ENCODE measurements around the gene IDE.

GRCh38 chr10:92408017-92408361, 165.9 kb downstream of the IDE start:
- no peak for TF ChIP-seq RAD21 (IDR thresholded peaks at IDR 0.05; ENCODE audit: low read depth)
- TF ChIP-seq TAF1 (IDR thresholded peaks at IDR 0.05; ENCODE audit: low read depth): no peak
- TF ChIP-seq EP300 (IDR thresholded peaks at IDR 0.05; ENCODE audit: borderline replicate concordance): no peak
- TF ChIP-seq, protein P1, sequence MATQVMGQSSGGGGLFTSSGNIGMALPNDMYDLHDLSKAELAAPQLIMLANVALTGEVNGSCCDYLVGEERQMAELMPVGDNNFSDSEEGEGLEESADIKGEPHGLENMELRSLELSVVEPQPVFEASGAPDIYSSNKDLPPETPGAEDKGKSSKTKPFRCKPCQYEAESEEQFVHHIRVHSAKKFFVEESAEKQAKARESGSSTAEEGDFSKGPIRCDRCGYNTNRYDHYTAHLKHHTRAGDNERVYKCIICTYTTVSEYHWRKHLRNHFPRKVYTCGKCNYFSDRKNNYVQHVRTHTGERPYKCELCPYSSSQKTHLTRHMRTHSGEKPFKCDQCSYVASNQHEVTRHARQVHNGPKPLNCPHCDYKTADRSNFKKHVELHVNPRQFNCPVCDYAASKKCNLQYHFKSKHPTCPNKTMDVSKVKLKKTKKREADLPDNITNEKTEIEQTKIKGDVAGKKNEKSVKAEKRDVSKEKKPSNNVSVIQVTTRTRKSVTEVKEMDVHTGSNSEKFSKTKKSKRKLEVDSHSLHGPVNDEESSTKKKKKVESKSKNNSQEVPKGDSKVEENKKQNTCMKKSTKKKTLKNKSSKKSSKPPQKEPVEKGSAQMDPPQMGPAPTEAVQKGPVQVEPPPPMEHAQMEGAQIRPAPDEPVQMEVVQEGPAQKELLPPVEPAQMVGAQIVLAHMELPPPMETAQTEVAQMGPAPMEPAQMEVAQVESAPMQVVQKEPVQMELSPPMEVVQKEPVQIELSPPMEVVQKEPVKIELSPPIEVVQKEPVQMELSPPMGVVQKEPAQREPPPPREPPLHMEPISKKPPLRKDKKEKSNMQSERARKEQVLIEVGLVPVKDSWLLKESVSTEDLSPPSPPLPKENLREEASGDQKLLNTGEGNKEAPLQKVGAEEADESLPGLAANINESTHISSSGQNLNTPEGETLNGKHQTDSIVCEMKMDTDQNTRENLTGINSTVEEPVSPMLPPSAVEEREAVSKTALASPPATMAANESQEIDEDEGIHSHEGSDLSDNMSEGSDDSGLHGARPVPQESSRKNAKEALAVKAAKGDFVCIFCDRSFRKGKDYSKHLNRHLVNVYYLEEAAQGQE (IDR thresholded peaks at IDR 0.05; ENCODE audit: low read depth): no peak
- no peak for TF ChIP-seq MAX (IDR thresholded peaks at IDR 0.05)
- no peak for TF ChIP-seq EGR1 (IDR thresholded peaks at IDR 0.05)

Data from Ishikawa (cell line).